Upper lobe of right lung (tissue), 1 donor: ENCODE data around the gene ENTREP3. TPM values are rescaled to one million over a fixed set of nuclear protein-coding genes. Genes with fewer than 3 reads are reported as not detected.
"Not testable (repeated sequence)": the region's sequence is repeated elsewhere in the genome, so short reads cannot be mapped to it uniquely, and the experiment has no call there.

ENCODE experiments used
- ATAC-seq: fragments of 200-7000 bp; cut with Tn5 transposase; one replicate; pipeline ENCODE4 v1.9.1; 2020; ENCODE audit warnings: mild to moderate bottlenecking, moderate library complexity
- DNase-seq: peaks from one replicate; pipeline ENCODE4 v3.0.0-alpha.2; 2020
- H3K27ac ChIP-seq: fragments of 200-600 bp; one replicate; pipeline ENCODE4 v1.8.0; 2022
- H3K27me3 ChIP-seq: fragments of 200-600 bp; one replicate; pipeline ENCODE4 v1.8.0; 2022; ENCODE audit warnings: mild to moderate bottlenecking
- H3K36me3 ChIP-seq: fragments of 200-600 bp; one replicate; pipeline ENCODE4 v1.8.0; 2022
- H3K4me1 ChIP-seq: fragments of 200-600 bp; one replicate; pipeline ENCODE4 v1.8.0; 2022
- H3K4me3 ChIP-seq: fragments of 200-600 bp; one replicate; pipeline ENCODE4 v1.8.0; 2022; ENCODE audit warnings: mild to moderate bottlenecking
- H3K9me3 ChIP-seq: fragments of 200-600 bp; one replicate; pipeline ENCODE4 v1.8.0; 2022
- CTCF ChIP-seq: fragments of 200-600 bp; IDR thresholded peaks from one replicate; pipeline ENCODE4 v1.8.0; 2022; ENCODE audit warnings: antibody characterized with exemption
- intact Hi-C: fragments of 100-400 bp; cut with DNase I; formaldehyde crosslinking; loops from one replicate; pipeline ENCODE4 v1.11.0; 2022
- total RNA-seq: library from RNA; stranded (reverse); fragmentation: NEBNext Ultra II Directional; extraction: Animal tissue kit (Norgen Biotek cat#: 25700); gene quantifications from one replicate; pipeline ENCODE4 v1.2.1, GENCODE V29; 2021
- donor health status: DM: no; HTN: yes; CAD: no; lungs with severe emphysema.

Gene ENTREP3
- total RNA-seq, 1 donor from 2014 or later, result 27.8 TPM

- H3K36me3 ChIP-seq, result peaks cover 14% of the 10 kb centered on the region
- no peak overlapping the region for H3K27ac ChIP-seq
- no peak overlapping the region for H3K4me3 ChIP-seq
Measured at GRCh38 chr1:155253208-155253607, 2.1 kb downstream of the ENTREP3 start.

DNA sequence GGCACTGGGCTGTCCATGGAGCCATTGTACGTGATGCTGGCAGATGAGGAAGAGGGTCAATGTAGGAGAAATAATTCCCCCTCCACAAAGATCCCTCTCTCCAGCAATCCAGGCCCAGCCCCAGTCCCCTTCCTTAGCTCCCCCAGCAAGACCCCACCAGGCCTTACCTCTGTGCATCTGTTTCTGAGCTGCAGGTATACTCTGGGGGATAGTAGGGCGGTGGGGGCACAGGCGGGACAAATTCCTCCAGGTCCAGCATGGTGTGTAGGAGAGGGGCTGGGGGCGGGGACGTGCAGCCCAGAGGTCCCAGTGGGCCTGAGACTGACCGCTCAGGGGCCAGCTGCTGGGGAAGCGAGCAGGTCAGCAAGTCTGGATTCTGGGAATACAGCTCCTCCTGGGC lies 3.7 kb downstream of the ENTREP3 start:
- intact Hi-C loops, result loop anchor here (10.0 kb wide), 1 partner anchor 73 kb away; the partner anchor contains the start of gene RUSC1
- Histone ChIP-seq H3K4me1 (peaks cover 26% of the 10 kb centered on the region), H3K9me3 (no peaks in the 10 kb centered on the region), H3K36me3 (no peaks in the 10 kb centered on the region), H3K4me3 (no peak overlapping the region), H3K27me3 (no peaks in the 10 kb centered on the region), H3K27ac (no peak overlapping the region)
- no peak for TF ChIP-seq CTCF
- ATAC-seq (no peak), DNase-seq (no peak)

More at GRCh38 chr1:155253208-155253607, 2.1 kb downstream of the ENTREP3 start:
- no peak for TF ChIP-seq CTCF
- peaks cover 26% of the 10 kb centered on the region for H3K4me1 ChIP-seq
- no peaks in the 10 kb centered on the region for H3K9me3 ChIP-seq
- intact Hi-C loops, result loop anchor here (10.0 kb wide), 1 partner anchor 72 kb away; the partner anchor contains the start of gene RUSC1
- H3K27me3 ChIP-seq, result no peaks in the 10 kb centered on the region
- no peak for ATAC-seq
- DNase-seq, result no peak

DNA sequence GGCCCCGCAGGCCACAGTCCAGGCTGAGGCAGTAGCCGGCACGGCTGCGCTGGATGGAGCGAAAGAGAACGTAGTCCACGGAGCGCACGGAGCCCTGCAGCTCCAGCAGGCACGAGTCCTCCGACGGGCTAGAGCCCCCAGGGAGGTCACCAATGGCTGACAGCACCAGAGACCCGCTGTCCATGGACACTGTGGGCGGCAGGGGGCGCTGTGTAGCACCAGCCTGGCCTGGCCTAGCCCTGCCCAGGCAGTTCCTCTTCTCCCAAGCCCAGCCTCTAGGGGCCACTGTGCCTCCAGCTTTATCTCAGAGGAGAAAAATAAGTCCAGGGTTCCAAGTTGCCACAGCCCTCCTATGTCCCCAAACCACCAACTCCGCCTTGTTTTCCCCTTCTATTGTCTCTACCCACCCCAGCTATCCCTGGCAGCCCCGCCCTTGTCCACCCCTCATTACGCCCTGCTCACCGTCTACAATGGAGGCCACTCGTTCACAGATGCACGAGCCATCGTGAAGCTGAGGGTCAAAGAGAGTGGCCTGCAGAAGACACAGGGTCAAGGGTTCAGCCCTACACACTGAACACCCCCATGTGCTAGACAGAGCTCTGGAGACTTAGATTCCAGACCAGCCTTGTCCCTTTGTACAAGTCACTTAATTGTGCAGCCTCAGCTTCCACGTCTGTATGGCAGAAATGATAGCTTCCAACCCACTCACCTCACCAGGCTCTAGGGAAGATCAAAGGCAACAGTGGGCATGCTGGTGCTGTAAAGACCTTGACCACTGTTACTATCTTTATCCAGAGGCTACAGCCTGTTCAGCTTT lies 4.4 kb downstream of the ENTREP3 start:
- H3K36me3 ChIP-seq, result no peaks in the 10 kb centered on the region
- H3K27ac ChIP-seq, result no peak overlapping the region
- DNase-seq (peak; percentile 96), ATAC-seq (peak; percentile 93)
- H3K27me3 ChIP-seq, result no peaks in the 10 kb centered on the region
- intact Hi-C loops, result loop anchor here (10.0 kb wide), 1 partner anchor 74 kb away; the partner anchor contains the start of gene RUSC1
- H3K4me1 ChIP-seq, result peaks cover 19% of the 10 kb centered on the region
- peak; percentile 100 for TF ChIP-seq CTCF
- no peak overlapping the region for H3K4me3 ChIP-seq
- no peaks in the 10 kb centered on the region for H3K9me3 ChIP-seq

GRCh38 chr1:155250246-155250632 lies 5.0 kb downstream of the ENTREP3 start:
- H3K27me3 ChIP-seq, result no peaks in the 10 kb centered on the region
- H3K9me3 ChIP-seq, result no peaks in the 10 kb centered on the region
- H3K27ac ChIP-seq, result no peak overlapping the region
- intact Hi-C loops, result loop anchor here (10.0 kb wide), 1 partner anchor 75 kb away; the partner anchor contains the start of gene RUSC1
- H3K4me1 ChIP-seq, result peaks cover 17% of the 10 kb centered on the region
- ATAC-seq, result no peak
- H3K36me3 ChIP-seq, result no peaks in the 10 kb centered on the region
- no peak overlapping the region for H3K4me3 ChIP-seq
- TF ChIP-seq CTCF, result no peak
- DNase-seq, result no peak

GRCh38 chr1:155247667-155248553 lies 7.4 kb downstream of the ENTREP3 start:
- ATAC-seq, result no peak
- intact Hi-C loops, result no loop called here

GRCh38 chr1:155246796-155247195 lies 8.5 kb downstream of the ENTREP3 start:
- ATAC-seq, intact Hi-C loops, DNase-seq, H3K36me3 ChIP-seq, H3K27me3 ChIP-seq, H3K4me3 ChIP-seq, H3K27ac ChIP-seq, H3K9me3 ChIP-seq: not testable (repeated sequence)
- peaks cover 19% of the 10 kb centered on the region for H3K4me1 ChIP-seq

More at GRCh38 chr1:155247667-155248553, 7.4 kb downstream of the ENTREP3 start:
- H3K4me1 ChIP-seq, result peaks cover 17% of the 10 kb centered on the region
- no peaks in the 10 kb centered on the region for H3K9me3 ChIP-seq
- TF ChIP-seq CTCF, result no peak
- no peaks in the 10 kb centered on the region for H3K36me3 ChIP-seq
- H3K4me3 ChIP-seq, result no peak overlapping the region
- H3K27ac ChIP-seq, result no peak overlapping the region
- H3K27me3 ChIP-seq, result no peaks in the 10 kb centered on the region
- no peak for DNase-seq
